CD14-positive monocyte (primary cell): ENCODE data around the gene LRRC8A. TPM values are rescaled to one million over a fixed set of nuclear protein-coding genes. Genes with fewer than 3 reads are reported as not detected.

Experiments
- DNase-seq, 3 donors: peaks; one replicate each; pipeline ENCODE4 v3.0.0-alpha.2; 2011 to 2022
- H2AFZ ChIP-seq: 2 replicates; pipeline ENCODE4 v1.6.0; 2012; ENCODE audit warnings: mild to moderate bottlenecking, low read depth, low read length, inconsistent platforms; ENCODE audit not compliant: insufficient read depth, poor library complexity, severe bottlenecking
- H3K27ac ChIP-seq, 2 donors: 1 replicate in 1 of 2; 2 replicates in 1 of 2; pipeline ENCODE4 v1.5.1; 2012 to 2013; ENCODE audit warnings: low read length in 2 of 2, control low read depth in 1 of 2, inconsistent platforms in 1 of 2, low read depth in 1 of 2, mild to moderate bottlenecking in 1 of 2
- H3K27me3 ChIP-seq, 2 donors: one replicate each; pipeline versions ENCODE4 v1.6.0 to v1.6.1; 2011 to 2013; ENCODE audit warnings: low read length in 2 of 2; ENCODE audit not compliant: control insufficient read depth in 2 of 2, insufficient read depth in 2 of 2
- H3K36me3 ChIP-seq, 2 donors: replicated peaks in 1 of 2; 1 replicate in 1 of 2; 2 replicates in 1 of 2; pipeline versions ENCODE4 v1.5.1 to v1.6.1; 2012 to 2013; ENCODE audit warnings: low read length in 2 of 2, control low read depth in 1 of 2, inconsistent platforms in 1 of 2, mild to moderate bottlenecking in 1 of 2; ENCODE audit not compliant: insufficient read depth in 2 of 2, control insufficient read depth in 1 of 2
- H3K4me1 ChIP-seq, 2 donors: 1 replicate in 1 of 2; 2 replicates in 1 of 2; pipeline versions ENCODE4 v1.5.1 to v1.6.1; 2012 to 2013; ENCODE audit warnings: low read length in 2 of 2, control low read depth in 1 of 2, inconsistent platforms in 1 of 2, mild to moderate bottlenecking in 1 of 2, moderate library complexity in 1 of 2; ENCODE audit not compliant: insufficient read depth in 2 of 2, control insufficient read depth in 1 of 2
- H3K4me2 ChIP-seq: replicated peaks from 2 replicates; pipeline ENCODE3; 2012; ENCODE audit warnings: low read length, moderate library complexity, mild to moderate bottlenecking; ENCODE audit not compliant: poor library complexity, severe bottlenecking; ENCODE audit errors: extremely low read depth
- H3K4me3 ChIP-seq, 3 experiments: fragments of 200-600 bp in 1 of 3; sonication (generic) in 1 of 3; replicated peaks in 1 of 3; 1 replicate in 2 of 3; 2 replicates in 1 of 3; pipeline ENCODE4 v1.5.1; 2011 to 2013; ENCODE audit warnings: low read length in 3 of 3, mild to moderate bottlenecking in 3 of 3, control low read depth in 2 of 3, low read depth in 2 of 3, inconsistent platforms in 1 of 3, moderate library complexity in 1 of 3
- H3K79me2 ChIP-seq: 2 replicates; pipeline ENCODE4 v1.6.0; 2012; ENCODE audit warnings: mild to moderate bottlenecking, control low read depth, inconsistent platforms, low read length, moderate library complexity; ENCODE audit not compliant: insufficient read depth
- H3K9ac ChIP-seq: 2 replicates; pipeline ENCODE4 v1.6.0; 2017; ENCODE audit warnings: low read length, mild to moderate bottlenecking; ENCODE audit not compliant: insufficient read depth, poor library complexity, severe bottlenecking
- H3K9me3 ChIP-seq, 2 donors: replicated peaks in 1 of 2; 1 replicate in 1 of 2; 2 replicates in 1 of 2; pipeline versions ENCODE4 v1.5.1 to v1.6.1; 2012 to 2013; ENCODE audit warnings: low read length in 2 of 2, control low read depth in 1 of 2; ENCODE audit not compliant: control insufficient read depth in 1 of 2, insufficient read depth in 1 of 2
- H4K20me1 ChIP-seq: 2 replicates; pipeline ENCODE4 v1.6.0; 2012; ENCODE audit warnings: mild to moderate bottlenecking, low read length, control low read depth, moderate library complexity; ENCODE audit not compliant: insufficient read depth
- H3K27ac Mint-ChIP-seq, 7 donors: one replicate each; pipeline ENCODE4 v1.8.0; 2020; ENCODE audit warnings: mild to moderate bottlenecking in 7 of 7, mixed read lengths in 7 of 7, moderate library complexity in 6 of 7, inconsistent platforms in 2 of 7
- H3K27me3 Mint-ChIP-seq, 3 donors: one replicate each; pipeline ENCODE4 v1.8.0; 2021 to 2022; ENCODE audit warnings: low read depth in 3 of 3, mild to moderate bottlenecking in 3 of 3, mixed read lengths in 3 of 3, moderate library complexity in 3 of 3, inconsistent platforms in 1 of 3
- H3K36me3 Mint-ChIP-seq, 2 donors: one replicate each; pipeline ENCODE4 v1.8.0; 2020; ENCODE audit warnings: mixed read lengths in 2 of 2, inconsistent platforms in 1 of 2, mild to moderate bottlenecking in 1 of 2
- H3K4me1 Mint-ChIP-seq: one replicate; pipeline ENCODE4 v1.8.0; 2020; ENCODE audit warnings: mild to moderate bottlenecking, mixed read lengths
- H3K4me3 Mint-ChIP-seq, 2 donors: one replicate each; pipeline ENCODE4 v1.8.0; 2020; ENCODE audit warnings: mild to moderate bottlenecking in 2 of 2, mixed read lengths in 2 of 2, moderate library complexity in 1 of 2
- H3K9me3 Mint-ChIP-seq, 7 donors: one replicate each; pipeline ENCODE4 v1.8.0; 2020 to 2022; ENCODE audit warnings: mixed read lengths in 7 of 7, mild to moderate bottlenecking in 6 of 7, moderate library complexity in 6 of 7, inconsistent platforms in 2 of 7
- WGBS: methylation state at CpG from one replicate; pipeline ENCODE4 v1.1.5; 2013; ENCODE audit warnings: missing lambda C conversion rate; ENCODE audit not compliant: insufficient coverage; 5-methylcytosine and 5-hydroxymethylcytosine counted together
- intact Hi-C, 2 donors: fragments of 100-400 bp; cut with micrococcal nuclease; formaldehyde crosslinking; loops; one replicate each; pipeline versions ENCODE4 v1.15.0 to v1.15.1; 2023
- polyA plus RNA-seq, 3 donors: library from polyadenylated mRNA; depleted of rRNA in 1 of 3; unstranded in 2 of 3; stranded (reverse) in 1 of 3; fragments of 300-500 nt in 2 of 3; fragments of >200 nt in 1 of 3; fragmentation: Illumina TruSeq in 2 of 3; gene quantifications; 1 replicate in 2 of 3; 2 replicates in 1 of 3; pipeline ENCODE4 v1.2.3, GENCODE V29; 2012 to 2021
- TF ChIP-seq, protein P1 (sequence below): fragments of 200-600 bp; IDR thresholded peaks from one replicate; pipeline ENCODE4 v1.8.0; 2022; ENCODE audit warnings: antibody characterized with exemption, mild to moderate bottlenecking

The LRRC8A gene
- polyA plus RNA-seq, 3 donors, result 7.8 to 10.8 (median 10.3) TPM

GRCh38 chr9:128885798-128886197 lies 3.9 kb downstream of the LRRC8A start:
- peak overlapping the region in 1 of 7 donors; percentile 75 for H3K27ac Mint-ChIP-seq
- TF ChIP-seq, protein P1, sequence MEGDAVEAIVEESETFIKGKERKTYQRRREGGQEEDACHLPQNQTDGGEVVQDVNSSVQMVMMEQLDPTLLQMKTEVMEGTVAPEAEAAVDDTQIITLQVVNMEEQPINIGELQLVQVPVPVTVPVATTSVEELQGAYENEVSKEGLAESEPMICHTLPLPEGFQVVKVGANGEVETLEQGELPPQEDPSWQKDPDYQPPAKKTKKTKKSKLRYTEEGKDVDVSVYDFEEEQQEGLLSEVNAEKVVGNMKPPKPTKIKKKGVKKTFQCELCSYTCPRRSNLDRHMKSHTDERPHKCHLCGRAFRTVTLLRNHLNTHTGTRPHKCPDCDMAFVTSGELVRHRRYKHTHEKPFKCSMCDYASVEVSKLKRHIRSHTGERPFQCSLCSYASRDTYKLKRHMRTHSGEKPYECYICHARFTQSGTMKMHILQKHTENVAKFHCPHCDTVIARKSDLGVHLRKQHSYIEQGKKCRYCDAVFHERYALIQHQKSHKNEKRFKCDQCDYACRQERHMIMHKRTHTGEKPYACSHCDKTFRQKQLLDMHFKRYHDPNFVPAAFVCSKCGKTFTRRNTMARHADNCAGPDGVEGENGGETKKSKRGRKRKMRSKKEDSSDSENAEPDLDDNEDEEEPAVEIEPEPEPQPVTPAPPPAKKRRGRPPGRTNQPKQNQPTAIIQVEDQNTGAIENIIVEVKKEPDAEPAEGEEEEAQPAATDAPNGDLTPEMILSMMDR, result no peak
- peaks cover 20% of the 10 kb centered on the region for H3K4me1 Mint-ChIP-seq
- no peak overlapping the region for H3K4me3 Mint-ChIP-seq
- Histone ChIP-seq H3K27ac (no peak overlapping the region), H4K20me1 (peaks cover 30% of the 10 kb centered on the region), H3K9ac (no peak overlapping the region), H3K36me3 (peaks cover 29 to 51% of the 10 kb centered on the region in 2 donors), H3K4me2 (no peak overlapping the region), H3K4me3 (no peak overlapping the region), H3K27me3 (no peaks in the 10 kb centered on the region), H3K79me2 (peaks cover 51% of the 10 kb centered on the region), H3K9me3 (no peaks in the 10 kb centered on the region), H2AFZ (no peak overlapping the region), H3K4me1 (peaks cover 12 to 16% of the 10 kb centered on the region in 2 donors)
- H3K36me3 Mint-ChIP-seq, result peaks cover 40 to 59% of the 10 kb centered on the region in 2 donors
- WGBS, result 94% methylated on average over 14 of the region's 15 CpGs
- intact Hi-C loops, result loop anchor here in 1 of 2 donors (10.0 kb wide), 1 partner anchor 59 kb away; the partner anchor contains the start of genes DOLK and NUP188
- peaks cover 0 to 2% (median 1%) of the 10 kb centered on the region in 3 donors for H3K27me3 Mint-ChIP-seq
- peaks cover 0 to 4% (median 0%) of the 10 kb centered on the region in 7 donors for H3K9me3 Mint-ChIP-seq
- no peak for DNase-seq

DNA sequence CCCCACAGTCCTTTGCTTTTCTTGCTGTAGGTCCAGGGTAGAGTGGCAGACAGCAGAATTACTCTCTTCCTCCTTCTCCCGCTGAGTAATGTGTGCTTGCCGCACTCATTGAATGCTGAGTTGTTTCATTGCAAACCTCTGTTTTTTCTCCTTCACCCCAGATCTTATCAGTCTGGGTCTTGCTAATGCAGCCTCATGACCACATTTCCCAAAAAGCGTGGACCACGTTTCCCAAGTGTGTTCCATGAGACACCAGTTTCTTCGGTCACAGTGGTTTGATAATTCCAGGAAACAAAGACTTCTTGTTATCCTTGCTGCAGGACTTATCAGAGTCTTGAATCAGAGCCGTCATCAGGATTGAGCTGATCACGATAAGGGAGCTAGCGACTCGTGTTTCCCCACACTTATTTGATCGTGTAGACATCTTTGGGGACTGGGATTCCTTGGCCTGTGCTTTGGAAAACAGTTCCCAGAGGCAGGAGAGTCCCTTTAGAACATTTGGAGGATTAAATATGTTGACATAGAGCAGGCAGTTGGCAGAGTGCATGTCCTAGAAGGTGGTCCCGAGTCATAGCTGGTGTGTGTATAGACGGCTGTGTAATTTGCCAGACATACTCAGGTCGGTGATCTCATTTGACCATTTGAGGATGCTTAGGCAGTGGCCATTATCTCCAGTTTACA lies 4.4 kb downstream of the LRRC8A start:
- TF ChIP-seq, protein P1, result no peak
- H3K27me3 ChIP-seq, result no peaks in the 10 kb centered on the region
- H3K36me3 ChIP-seq, result peaks cover 30 to 54% of the 10 kb centered on the region in 2 donors
- H3K4me1 ChIP-seq, result peaks cover 11 to 13% of the 10 kb centered on the region in 2 donors
- no peak overlapping the region for H3K4me3 ChIP-seq
- no peak overlapping the region for H3K4me2 ChIP-seq
- WGBS, result 92% methylated on average over 13 of the region's 13 CpGs
- intact Hi-C loops, result loop anchor here in 1 of 2 donors (10.0 kb wide), 1 partner anchor 58 kb away; the partner anchor contains the start of genes DOLK and NUP188
- no peak for DNase-seq
- peaks cover 30% of the 10 kb centered on the region for H4K20me1 ChIP-seq
- H3K36me3 Mint-ChIP-seq, result peaks cover 40 to 61% of the 10 kb centered on the region in 2 donors
- H3K4me1 Mint-ChIP-seq, result peaks cover 18% of the 10 kb centered on the region
- no peaks in the 10 kb centered on the region for H3K9me3 ChIP-seq
- no peak overlapping the region for H3K27ac ChIP-seq
- H3K79me2 ChIP-seq, result peaks cover 51% of the 10 kb centered on the region
- H3K27ac Mint-ChIP-seq, result no peak overlapping the region
- H3K27me3 Mint-ChIP-seq, result peaks cover 0 to 2% (median 1%) of the 10 kb centered on the region in 3 donors
- no peak overlapping the region for H2AFZ ChIP-seq
- no peak overlapping the region for H3K9ac ChIP-seq
- H3K4me3 Mint-ChIP-seq, result no peak overlapping the region
- H3K9me3 Mint-ChIP-seq, result peaks cover 0 to 6% (median 0%) of the 10 kb centered on the region in 7 donors
